GOT3 (cell line): Measurements from ENCODE around the gene FCHSD2.
A peak's percentile ranks its signal among the peaks of the same experiment; 100 is the strongest.

Source experiments
- DNase-seq: peaks from one replicate; lab custom pipeline; 2025; ENCODE audit warnings: mixed read lengths; lab: John Stamatoyannopoulos, UW

FCHSD2 gene

GRCh38 chr11:73142128-73142377 lies at the start of gene FCHSD2:
TSS of gene FCHSD2 (minus strand) at chr11:73142318. CDS start at chr11:73141877, 441 bp downstream.
- no peak for DNase-seq

GRCh38 chr11:73191151-73191550 lies 49.0 kb upstream of the FCHSD2 start:
- DNase-seq = no peak

GRCh38 chr11:73190557-73190885 lies 48.4 kb upstream of the FCHSD2 start:
- DNase-seq = no peak

GRCh38 chr11:73189723-73190556 lies 47.8 kb upstream of the FCHSD2 start:
- DNase-seq = no peak

GRCh38 chr11:73189315-73189714 lies 47.2 kb upstream of the FCHSD2 start:
- DNase-seq = no peak

GRCh38 chr11:73188301-73188700 lies 46.2 kb upstream of the FCHSD2 start:
- no peak for DNase-seq

- DNase-seq = no peak
Measured at GRCh38 chr11:73187854-73188253, 45.7 kb upstream of the FCHSD2 start.

DNA sequence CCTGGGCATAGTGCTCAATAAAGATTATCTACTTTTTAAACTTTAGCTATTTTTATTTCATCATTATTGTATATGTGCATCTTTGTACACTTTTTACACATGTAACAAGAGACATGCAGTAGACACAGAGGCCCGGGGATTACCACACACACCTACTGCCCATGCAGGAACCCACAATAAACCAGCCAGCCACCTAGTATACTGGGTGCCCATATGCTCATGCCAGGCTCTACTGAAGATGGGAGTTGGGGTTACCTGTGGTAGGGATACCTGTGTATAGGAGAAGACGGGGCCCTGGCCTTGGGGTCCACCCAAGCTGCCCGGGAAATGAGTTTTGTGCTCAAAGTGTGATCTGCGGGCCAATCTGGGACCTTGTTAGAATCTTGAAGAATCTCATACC lies 44.8 kb upstream of the FCHSD2 start:
- no peak for DNase-seq

DNA sequence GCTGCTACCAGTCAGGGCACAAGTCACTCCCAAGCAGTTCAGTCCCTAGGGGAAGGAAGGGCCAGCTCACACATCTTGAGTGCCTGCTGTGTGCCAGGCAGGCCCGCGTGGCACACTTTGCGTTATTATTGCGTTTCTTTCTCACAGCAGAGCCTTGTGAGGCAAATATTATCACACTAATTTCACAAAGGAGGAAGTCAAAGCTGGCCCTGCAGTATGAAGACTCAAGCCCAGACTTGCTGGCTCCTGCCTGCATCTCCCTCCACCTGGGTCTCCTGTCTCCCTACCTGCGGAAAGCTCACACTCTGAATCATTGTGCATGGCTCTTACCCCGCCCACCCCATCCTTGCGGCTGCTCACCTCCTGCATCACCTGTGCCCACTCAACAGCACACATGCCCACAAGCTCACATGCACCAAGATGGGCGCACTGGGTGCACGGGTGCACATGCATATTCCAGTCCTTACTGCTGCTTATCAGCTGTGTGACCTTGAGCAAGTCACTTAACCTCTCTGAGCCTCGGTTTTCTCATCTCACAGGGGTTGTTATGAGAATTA lies 44.3 kb upstream of the FCHSD2 start:
- DNase-seq = no peak

DNA sequence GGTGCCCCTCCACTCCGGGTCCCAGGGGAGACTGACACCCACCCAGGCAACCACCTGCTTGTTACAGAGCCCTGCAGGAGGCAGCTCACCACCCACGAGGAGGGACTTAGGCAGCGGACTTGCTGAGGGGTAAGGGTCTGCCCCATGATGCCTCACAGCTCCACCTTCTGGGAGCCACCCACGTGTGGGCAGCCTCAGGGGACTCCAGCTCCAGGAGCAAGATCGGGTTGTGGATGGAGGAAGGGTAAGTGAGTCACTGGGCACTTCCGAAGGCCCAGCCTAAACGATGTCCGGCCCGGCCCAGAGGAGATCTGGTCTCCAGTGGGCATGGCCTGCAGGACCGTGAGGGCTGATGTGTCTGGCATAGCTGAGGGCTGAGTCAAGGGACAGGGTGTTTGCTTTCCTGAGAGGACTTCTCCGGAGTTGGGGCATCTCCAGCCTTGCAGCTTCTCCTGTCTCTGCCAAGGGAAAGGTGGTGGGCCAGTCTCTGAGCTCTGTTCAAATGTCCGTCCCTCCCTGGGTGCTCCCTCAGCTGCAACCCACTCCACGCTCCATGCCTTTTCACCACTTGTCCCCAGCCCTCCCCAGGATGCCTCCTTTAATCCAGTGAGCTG lies 43.7 kb upstream of the FCHSD2 start:
- peak; percentile 63 for DNase-seq

- DNase-seq = peak; percentile 47
Measured at GRCh38 chr11:73184953-73185671, 43.0 kb upstream of the FCHSD2 start.

DNA sequence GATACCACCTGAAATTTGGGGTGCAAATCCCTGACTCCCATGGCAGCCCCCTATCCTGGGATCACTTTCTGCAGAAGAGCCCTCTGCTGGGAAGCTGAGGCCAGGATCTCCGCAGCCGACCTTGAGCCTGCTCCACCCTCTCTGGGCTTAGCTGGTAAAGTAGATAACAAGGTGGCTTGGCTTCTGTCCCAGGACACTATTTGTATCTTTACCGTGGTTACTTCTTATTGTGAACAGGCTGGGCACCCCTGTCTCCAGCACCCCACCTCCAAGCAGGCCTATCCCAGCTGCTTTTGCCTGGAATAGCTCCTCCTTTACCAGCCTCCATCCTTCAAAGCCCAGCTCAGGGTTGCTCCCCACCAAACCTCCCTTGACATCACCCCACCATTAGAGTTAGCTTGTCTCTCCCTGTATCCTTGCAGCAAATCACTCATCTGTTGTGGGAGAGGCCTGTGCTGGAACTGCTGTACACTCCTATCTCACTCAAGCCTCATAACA lies 40.8 kb upstream of the FCHSD2 start:
- DNase-seq = no peak

GRCh38 chr11:73178681-73179080 lies 36.6 kb upstream of the FCHSD2 start:
- DNase-seq = no peak

DNA sequence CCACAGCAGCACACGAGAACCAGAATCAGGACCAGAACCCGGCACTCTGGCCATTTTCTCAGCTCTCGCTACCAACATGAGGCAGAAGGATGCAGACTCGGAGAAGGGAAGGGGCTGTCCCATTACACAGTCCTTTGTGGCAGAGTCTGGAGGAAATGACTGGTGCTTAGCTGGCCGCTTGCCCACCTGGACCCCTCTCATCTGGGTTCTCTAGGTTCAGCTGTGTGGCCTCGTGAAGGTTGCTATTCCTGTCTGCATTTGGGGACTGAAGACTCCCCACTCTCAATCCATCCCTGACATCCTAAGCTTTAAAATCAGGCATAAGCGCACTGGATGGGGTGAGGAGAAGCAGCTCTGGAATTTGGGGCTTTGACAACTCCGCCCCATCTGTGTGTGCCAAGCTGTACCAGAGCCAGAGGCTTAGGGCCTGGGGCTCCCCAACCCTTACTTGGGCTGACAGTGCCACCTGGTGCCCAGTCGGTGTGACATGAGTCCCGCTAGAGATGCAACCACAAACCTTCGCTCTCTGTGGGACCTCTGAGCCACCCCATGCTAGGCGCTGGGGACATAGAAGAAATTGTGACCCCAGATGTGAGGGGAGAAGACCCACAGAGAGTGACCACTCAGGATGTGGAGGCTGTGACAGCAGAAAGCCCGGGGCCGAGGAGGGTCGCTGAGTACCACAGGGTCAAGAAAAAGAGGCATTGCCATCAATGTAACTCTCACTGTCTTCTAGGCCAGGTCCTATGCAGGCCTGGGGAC lies 35.8 kb upstream of the FCHSD2 start:
- DNase-seq = peak; percentile 21

GRCh38 chr11:73177380-73177777 lies 35.3 kb upstream of the FCHSD2 start:
- no peak for DNase-seq

DNA sequence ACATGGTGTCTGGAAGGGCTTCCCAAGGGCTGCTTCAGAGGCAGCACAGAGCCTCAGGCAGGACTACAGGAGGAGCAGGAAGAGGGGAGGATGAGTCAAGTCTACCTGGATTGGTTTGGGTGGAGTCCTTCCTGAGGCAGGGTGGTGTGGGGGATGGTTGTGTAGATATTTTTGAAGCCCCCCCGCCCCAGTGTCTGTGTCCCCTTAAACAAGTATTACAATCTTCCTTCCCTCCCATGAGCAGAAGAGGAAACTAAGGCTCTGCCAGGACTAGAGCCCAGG lies 34.7 kb upstream of the FCHSD2 start:
- no peak for DNase-seq

DNA sequence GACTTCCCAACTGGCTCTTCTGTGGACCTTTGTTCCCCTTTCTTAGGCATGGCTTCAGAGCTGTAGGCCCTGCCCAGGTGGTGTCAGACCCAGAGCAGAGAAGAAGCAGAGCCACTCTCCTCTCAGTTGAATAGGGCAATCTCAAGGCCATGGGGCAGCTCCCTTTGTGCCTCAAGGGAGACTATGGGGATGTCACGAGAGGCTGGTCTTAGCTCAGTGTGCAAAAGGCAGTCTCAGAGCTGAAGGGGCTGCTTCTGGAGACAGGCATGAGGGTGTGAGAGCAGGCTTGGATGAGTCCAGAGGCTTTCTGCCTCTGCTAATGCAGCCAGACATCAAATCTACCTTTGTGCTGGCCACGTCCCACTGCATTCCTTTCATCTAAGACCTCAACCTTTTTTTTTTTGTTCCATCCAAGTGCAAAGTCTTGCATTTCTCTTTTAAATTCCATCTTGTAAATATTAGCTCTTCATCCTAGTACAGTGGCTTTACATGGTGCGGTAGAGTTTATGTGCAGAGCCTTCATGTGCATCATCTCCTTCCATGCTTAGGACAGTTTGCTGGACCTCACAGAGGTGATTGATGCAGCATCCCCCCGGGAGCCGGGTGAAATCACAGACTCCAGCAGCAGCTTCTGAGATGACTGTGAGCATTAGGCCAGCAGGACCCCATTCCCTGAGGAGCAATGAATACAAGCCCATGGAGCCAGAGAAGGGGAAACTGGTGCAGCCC lies 34.2 kb upstream of the FCHSD2 start:
- DNase-seq = no peak

DNA sequence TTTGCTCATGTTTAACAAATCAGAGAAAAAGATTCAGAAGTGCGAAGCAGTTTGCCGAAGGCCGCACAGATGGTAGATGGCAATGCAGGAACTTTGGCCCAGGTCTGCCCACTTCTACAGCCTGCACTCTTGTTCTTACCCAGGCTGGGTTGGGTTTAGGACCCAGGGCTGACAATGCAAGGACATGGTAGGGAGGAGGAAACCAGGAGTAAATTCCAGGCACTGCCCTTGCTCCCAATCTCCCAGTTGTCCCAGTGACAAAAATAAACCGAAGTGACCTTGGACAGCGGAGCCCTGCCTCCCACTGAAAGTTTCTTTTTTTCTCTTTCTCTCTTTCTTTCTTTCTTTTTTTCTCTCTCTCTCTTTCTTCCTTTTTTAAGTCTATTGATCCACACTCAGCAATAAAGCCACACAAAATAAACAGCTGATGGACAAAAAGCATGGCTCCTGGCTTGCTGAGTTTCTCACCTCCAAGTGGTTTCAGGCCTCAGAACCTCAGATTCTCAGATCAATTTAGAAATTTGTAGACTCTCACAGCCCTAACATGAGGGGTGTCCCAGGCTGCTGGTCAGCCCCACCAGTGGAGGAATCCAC lies 33.5 kb upstream of the FCHSD2 start:
- DNase-seq = no peak

GRCh38 chr11:73174495-73174791 lies 32.3 kb upstream of the FCHSD2 start:
- DNase-seq = no peak

GRCh38 chr11:73173755-73174494 lies 31.8 kb upstream of the FCHSD2 start:
- no peak for DNase-seq
